ENCODE measurements around the gene NRP1. TPM values are rescaled to one million over a fixed set of nuclear protein-coding genes. Genes with fewer than 3 reads are reported as not detected.

NRP1 gene
- total RNA-seq, 1 donor from 2014 or later = 122 TPM

- intact Hi-C loops (cut with DNase I) = no loop called here
- TF ChIP-seq, protein P1, sequence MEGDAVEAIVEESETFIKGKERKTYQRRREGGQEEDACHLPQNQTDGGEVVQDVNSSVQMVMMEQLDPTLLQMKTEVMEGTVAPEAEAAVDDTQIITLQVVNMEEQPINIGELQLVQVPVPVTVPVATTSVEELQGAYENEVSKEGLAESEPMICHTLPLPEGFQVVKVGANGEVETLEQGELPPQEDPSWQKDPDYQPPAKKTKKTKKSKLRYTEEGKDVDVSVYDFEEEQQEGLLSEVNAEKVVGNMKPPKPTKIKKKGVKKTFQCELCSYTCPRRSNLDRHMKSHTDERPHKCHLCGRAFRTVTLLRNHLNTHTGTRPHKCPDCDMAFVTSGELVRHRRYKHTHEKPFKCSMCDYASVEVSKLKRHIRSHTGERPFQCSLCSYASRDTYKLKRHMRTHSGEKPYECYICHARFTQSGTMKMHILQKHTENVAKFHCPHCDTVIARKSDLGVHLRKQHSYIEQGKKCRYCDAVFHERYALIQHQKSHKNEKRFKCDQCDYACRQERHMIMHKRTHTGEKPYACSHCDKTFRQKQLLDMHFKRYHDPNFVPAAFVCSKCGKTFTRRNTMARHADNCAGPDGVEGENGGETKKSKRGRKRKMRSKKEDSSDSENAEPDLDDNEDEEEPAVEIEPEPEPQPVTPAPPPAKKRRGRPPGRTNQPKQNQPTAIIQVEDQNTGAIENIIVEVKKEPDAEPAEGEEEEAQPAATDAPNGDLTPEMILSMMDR (IDR thresholded peaks at IDR 0.05) = no peak
- no peaks in the 10 kb centered on the region for H3K27me3 ChIP-seq
These were observed 43.2 kb upstream of the NRP1 start for GRCh38 chr10:33377658-33378025.

GRCh38 chr10:33376976-33377657 is 42.6 kb upstream of the NRP1 start:
- intact Hi-C loops (cut with DNase I) = no loop called here
- Histone ChIP-seq H3K4me3 (no peak overlapping the region), H3K4me1 (no peaks in the 10 kb centered on the region), H3K36me3 (no peaks in the 10 kb centered on the region), H3K9me3 (no peaks in the 10 kb centered on the region), H3K27me3 (no peaks in the 10 kb centered on the region), H3K27ac (no peak overlapping the region)
- DNase-seq (ENCODE audit: low spot score in 2 of 2) = no peak
- TF ChIP-seq, protein P1 (IDR thresholded peaks at IDR 0.05) = no peak

More at GRCh38 chr10:33377658-33378025, 43.2 kb upstream of the NRP1 start:
- no peak for DNase-seq (ENCODE audit: low spot score in 2 of 2)
- Histone ChIP-seq H3K9me3 (no peaks in the 10 kb centered on the region), H3K36me3 (no peaks in the 10 kb centered on the region), H3K27ac (no peak overlapping the region), H3K4me1 (no peaks in the 10 kb centered on the region), H3K4me3 (no peak overlapping the region)

DNA sequence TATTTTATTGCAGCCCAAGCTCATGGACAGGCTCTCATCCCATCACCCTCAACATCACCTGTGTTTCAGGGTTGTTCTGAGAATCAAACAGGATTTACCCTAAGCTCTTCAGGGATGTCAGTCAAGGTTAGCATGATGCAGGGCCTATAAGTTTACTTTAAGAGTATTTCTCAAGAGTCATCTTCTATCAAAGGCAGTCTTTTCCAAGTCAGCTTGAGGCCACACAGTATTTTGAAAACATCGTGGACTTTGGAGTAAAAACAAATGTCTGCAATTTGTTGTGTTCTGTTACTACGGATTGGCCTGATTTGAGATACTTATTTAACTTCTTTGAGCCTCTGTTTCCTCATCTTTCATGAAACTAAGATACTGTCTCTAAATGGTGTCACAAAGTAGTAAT is 42.0 kb upstream of the NRP1 start:
- intact Hi-C loops (cut with DNase I) = no loop called here
- Histone ChIP-seq H3K27me3 (no peaks in the 10 kb centered on the region), H3K4me1 (no peaks in the 10 kb centered on the region), H3K27ac (no peak overlapping the region), H3K9me3 (no peaks in the 10 kb centered on the region), H3K4me3 (no peak overlapping the region), H3K36me3 (no peaks in the 10 kb centered on the region)
- TF ChIP-seq, protein P1 (IDR thresholded peaks at IDR 0.05) = no peak
- DNase-seq (ENCODE audit: low spot score in 2 of 2) = no peak

- Histone ChIP-seq H3K4me3 (no peak overlapping the region), H3K4me1 (no peaks in the 10 kb centered on the region), H3K36me3 (no peaks in the 10 kb centered on the region), H3K27me3 (no peaks in the 10 kb centered on the region), H3K27ac (no peak overlapping the region), H3K9me3 (no peaks in the 10 kb centered on the region)
- no peak for DNase-seq (ENCODE audit: low spot score in 2 of 2)
- intact Hi-C loops (cut with DNase I) = no loop called here
- TF ChIP-seq, protein P1 (IDR thresholded peaks at IDR 0.05) = no peak
These were observed 38.8 kb upstream of the NRP1 start for GRCh38 chr10:33373263-33373662.

DNA sequence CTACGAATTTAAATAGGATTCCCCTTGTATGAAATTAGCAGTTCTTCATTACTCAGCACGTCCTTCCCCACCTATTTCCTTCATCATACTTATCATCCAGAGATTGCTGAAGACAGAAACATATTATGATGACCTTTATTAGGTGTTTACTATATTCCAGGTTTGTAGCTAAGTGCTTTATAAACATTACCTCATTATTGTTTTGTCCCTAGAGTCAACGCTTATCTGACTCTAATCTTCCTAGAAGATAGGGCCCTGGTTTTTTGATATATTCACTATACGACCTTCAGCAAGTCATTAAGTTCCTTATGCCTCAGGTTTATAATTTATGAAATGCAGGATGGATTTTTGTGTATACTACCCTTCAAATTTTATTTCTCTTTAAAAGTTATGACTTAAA is 36.8 kb upstream of the NRP1 start:
- DNase-seq (ENCODE audit: low spot score in 2 of 2) = no peak
- H3K4me3 ChIP-seq = no peak overlapping the region
- intact Hi-C loops (cut with DNase I) = no loop called here
- H3K36me3 ChIP-seq = no peaks in the 10 kb centered on the region
- peaks cover 0 to 9% of the 10 kb centered on the region in 2 donors for H3K9me3 ChIP-seq
- TF ChIP-seq, protein P1 (IDR thresholded peaks at IDR 0.05) = no peak
- no peak overlapping the region for H3K27ac ChIP-seq
- no peaks in the 10 kb centered on the region for H3K27me3 ChIP-seq
- H3K4me1 ChIP-seq = no peaks in the 10 kb centered on the region
